Activated CD8-positive, alpha-beta memory T cell treated with anti-CD3 and anti-CD28 coated beads, Interleukin-2, amount 50 U/mL, for 1 hour (primary cell): ENCODE results near the gene USF1.
"Not testable (repeated sequence)": the region's sequence is repeated elsewhere in the genome, so short reads cannot be mapped to it uniquely, and the experiment has no call there.

Experiments used
- DNase-seq: peaks from one replicate; pipeline ENCODE4 v3.0.0-alpha.2; 2020; ENCODE audit errors: extremely low read depth

USF1 gene

GRCh38 chr1:161019111-161019660, 26.6 kb downstream of the USF1 start:
- not testable (repeated sequence) for DNase-seq

- DNase-seq: no peak
Measured at GRCh38 chr1:161018631-161018930, 27.2 kb downstream of the USF1 start.

- no peak for DNase-seq
Measured at GRCh38 chr1:161017756-161018630, 27.8 kb downstream of the USF1 start.

DNA sequence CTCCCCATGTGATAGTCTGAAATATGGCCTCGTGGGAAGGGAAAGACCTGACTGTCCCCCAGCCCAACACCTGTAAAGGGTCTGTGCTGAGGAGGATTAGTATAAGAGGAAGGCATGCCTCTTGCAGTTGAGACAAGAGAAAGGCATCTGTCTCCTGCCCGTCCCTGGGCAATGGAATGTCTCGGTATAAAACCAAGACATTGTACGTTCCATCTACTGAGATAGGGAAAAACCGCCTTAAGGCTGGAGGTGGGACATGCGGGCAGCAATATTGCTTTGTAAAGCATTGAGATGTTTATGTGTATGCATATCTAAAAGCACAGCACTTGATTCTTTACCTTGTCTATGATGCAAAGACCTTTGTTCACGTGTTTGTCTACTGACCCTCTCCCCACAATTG, 28.6 kb downstream of the USF1 start:
- DNase-seq: not testable (repeated sequence)

DNA sequence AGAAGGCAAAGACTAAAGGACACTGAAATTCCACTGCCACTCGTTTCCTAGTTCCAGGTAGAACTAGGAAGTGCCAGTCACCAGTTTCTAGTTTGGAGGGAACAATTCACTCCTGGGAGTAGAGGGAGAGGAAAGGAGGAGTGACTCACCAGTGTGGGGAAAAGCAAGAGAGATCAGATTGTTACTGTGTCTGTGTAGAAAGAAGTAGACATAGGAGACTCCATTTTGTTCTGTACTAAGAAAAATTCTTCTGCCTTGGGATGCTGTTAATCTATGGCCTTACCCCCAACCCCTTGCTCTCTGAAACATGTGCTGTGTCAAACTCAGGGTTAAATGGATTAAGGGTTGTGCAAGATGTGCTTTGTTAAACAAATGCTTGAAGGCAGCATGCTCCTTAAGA, 29.1 kb downstream of the USF1 start:
- not testable (repeated sequence) for DNase-seq

DNA sequence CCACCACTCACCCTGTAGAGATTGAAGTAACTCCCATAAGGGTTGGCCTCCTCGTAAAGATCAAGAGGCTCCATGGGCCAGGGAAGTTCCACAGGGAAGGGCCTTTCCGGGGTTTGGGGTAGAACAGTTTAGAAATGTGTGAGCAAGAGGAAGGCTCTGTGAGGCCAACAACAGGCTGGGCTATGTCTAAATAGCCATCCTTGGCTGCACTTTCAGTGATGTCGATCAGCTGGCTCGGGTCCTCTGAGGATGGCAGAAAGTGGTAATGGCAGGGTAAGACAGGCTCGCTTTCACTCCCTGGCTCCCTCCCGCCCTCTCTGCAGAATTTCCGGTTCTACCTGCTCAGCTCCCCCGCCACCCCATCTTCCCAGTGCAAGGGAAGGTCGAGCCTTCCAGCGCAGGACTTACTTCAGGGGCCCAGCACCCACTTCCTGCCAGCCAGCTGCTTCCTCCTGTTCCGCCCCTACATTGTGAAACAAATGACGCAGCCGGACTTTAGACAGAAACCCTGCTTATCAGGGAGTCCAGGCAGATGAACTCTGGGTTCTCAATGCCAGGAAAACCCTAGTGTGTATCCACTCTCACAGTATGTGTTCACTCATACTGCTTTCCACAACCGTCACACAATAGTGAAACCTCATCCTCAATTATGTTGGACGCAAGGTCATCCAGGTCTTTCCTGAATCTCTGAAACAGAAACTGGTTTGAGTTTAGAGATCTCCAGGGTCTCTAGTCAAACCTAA, 32.1 kb downstream of the USF1 start:
- DNase-seq: peak; percentile 34

- DNase-seq: no peak
Measured at GRCh38 chr1:161013131-161013487, 32.7 kb downstream of the USF1 start.

GRCh38 chr1:161012420-161012819, 33.4 kb downstream of the USF1 start:
- DNase-seq: no peak

DNA sequence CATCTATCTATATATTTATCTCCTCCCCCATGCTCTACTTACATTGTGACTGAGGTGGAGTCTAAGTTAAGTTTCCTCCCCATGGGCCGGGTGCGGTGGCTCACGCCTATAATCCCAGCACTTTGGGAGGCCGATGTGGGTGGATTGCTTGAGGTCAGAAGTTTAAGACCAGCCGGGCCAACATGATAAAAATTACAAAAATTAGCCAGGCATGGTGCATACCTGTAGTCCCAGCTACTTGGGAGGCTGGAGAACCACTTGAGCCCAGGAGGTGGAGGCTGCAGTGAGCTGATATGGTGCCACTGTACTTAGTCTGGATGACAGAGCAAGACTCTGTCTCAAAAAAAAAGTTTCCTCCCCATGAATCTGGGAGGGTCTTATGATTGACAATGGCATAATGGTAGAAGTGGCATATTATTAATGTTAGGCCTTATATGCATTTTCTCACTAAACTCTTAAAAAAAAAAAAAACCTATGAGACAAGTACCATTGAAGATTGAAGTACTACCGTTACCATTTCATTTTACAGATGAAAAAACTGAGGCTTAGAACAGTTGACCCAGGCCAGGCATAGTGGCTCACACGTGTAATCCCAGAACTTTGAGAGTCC, 36.1 kb downstream of the USF1 start:
- no peak for DNase-seq

DNA sequence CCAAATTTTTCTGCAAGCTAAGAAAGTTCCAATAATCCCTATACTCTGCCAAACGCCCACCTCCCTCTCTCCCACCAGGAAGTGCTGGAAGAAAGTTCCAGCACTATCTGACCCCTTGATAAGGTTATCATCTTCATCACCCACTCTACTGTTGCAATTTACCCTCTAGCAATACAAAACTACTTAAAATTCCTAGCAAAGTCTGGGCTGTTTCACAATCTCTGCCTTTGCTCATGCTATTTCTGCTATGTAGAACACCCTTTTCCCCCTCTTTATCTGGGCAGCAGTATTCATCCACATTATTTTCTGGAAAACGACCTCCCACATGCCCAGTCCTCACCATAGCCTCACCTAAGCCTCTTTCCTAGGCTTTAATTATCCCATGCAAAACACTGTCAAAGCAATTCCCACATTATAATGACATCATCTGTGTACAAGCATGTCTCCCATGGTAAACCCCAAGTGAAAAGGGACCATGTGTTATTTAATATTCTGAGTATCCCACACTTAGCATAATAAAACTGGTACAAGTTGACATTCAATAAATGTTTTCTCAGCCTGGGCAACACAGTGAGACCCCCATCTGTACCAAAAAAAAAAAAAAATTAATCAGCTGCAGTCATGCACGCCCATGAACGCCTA, 36.8 kb downstream of the USF1 start:
- DNase-seq: no peak

DNA sequence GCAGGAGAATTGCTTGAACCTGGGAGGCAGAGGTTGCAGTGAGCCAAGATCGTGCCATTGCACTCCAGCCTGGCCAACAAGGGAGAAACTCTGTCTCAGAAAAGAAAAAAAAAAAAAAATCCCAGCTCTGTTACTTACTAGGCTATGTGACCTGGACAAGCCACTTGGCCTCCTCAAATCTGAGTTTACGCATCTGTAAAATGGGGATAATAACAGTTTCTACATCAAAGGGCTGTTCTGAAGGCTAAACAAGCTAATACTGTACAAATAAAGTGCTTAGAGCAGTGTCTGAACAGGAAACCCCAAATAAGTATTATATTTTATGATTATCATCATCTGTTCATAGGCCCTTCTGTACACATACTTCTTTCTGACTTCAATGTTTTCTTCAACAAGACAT, 38.4 kb downstream of the USF1 start:
- no peak for DNase-seq

- DNase-seq: no peak
Measured at GRCh38 chr1:161006563-161006962, 39.2 kb downstream of the USF1 start.

- DNase-seq: no peak
Measured at GRCh38 chr1:161001525-161001924, 44.3 kb downstream of the USF1 start.

DNA sequence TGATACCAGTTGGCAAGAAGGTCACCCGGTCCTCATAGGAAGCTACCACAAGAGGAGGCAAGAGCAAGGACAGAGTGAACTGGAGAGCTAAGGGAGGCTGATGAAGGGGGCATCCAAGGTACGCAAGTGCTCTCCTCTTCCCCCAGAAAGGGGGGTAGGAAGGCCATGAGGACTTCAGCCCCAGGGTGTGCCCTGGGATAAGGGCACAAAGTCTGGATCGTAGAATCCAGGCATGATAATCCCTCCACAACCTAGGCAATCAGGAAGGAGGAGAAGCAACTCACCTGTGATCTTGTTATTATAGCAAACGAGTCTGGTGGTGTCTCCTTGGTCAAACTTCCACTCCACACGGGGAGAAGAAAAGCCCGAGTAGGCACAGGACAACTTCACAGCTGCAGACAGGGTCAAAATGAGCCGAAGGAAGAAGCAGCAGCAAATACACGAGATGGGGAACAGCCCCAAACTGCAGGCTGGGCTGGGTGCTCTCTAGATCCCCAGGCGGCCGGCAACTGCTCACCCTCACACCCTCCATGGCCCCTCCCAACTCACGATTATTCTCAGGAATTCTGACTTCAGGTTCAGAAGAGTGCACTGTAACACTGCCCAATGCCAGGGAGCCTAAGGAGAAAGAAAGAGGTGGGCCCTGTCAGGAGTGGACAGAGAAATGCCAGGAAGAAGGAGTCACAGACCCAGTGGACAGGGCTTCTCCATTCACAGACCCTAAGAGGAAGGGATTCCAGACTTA, 44.9 kb downstream of the USF1 start:
- DNase-seq: no peak

DNA sequence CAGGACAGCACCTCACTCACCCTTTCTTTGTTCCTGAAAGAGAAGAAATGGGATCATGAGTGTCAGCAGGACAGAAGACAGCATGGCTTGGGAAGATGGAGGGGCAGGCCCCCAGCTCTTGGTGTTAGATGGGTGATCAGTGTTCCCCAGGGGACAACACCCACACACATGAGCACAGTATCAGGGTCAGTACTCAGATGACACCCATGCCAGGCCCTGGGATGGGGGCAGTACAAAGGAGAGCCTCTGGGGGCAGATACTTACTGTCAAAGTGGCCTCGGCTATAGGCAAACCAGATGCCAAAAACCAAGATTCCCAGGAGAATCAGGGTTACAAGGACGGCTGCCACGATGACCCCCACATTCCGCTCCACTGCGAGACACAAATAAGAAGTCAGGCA, 46.4 kb downstream of the USF1 start:
- DNase-seq: no peak

- DNase-seq: no peak
Measured at GRCh38 chr1:160997323-160998038, 48.3 kb downstream of the USF1 start.

- no peak for DNase-seq
Measured at GRCh38 chr1:160996178-160996577, 49.6 kb downstream of the USF1 start.

GRCh38 chr1:160993544-160994193, 52.1 kb downstream of the USF1 start:
- DNase-seq: no peak

DNA sequence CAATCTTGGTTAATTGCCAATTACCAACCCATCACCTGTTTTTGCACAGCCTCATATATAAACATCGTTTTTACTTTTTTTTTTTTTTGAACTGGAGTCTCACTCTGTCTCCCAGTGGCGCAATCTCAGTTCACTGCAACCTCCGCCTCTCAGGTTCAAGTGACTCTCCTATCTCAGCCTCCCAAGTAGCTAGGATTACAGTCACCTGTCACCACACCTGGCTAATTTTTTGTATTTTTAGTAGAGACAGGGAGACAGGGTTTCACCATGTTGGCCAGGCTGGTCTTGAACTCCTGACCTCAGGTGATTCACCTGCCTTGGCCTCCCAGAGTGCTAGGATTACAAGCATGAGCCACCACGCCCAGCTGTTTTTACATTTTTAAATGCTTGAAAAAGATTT, 53.7 kb downstream of the USF1 start:
- not testable (repeated sequence) for DNase-seq
